GM18498 (cell line): ENCODE data around the gene INTS11.
A peak's percentile ranks its signal among the peaks of the same experiment; 100 is the strongest.

ENCODE experiments used
- ATAC-seq: cut with Tn5 transposase; IDR thresholded peaks from one replicate; pipeline ENCODE4 v1.9.1; 2021; ENCODE audit warnings: mild to moderate bottlenecking, moderate library complexity; ENCODE audit not compliant: unreplicated experiment

The INTS11 gene

DNA sequence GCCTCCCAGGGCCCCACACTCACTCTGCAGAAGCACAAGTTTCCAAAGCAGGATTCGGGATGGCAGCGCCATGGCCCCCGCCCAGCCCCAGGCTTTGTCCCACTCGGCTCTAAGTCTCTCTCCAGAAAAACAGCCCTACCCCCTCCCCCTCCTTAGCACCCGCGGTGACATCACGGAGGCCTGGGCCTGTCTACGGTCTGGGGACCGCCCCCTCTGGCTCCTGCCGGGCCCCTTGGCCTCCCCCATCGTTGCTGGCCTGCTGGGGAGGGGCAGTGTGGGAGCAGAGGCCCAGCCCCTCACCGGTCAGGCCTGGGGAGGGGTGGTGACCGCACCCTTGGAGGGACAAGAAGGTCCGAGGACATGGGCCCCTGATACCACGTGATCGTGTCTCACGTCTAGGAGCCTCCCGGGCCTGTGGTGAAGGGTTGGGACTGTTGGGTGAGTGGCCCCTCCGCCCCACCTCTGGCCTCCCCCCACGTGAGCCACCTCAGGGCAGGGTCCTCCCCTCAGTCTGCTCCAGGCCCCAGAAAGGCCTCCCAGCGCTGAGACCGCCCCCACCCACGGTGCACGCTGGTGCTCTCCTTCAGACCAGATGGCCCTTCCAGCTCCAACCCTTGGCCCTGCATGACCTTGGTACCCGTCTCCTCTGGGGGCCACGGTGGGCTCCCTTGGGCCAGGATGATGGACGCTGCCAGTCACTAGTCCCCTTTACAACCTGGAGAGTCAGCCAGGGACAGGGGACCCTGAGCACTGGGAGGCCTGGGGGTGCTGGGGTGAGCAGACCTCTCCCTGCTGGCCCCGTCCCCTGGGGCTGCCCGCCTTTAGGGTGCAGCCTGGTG lies 34.2 kb upstream of the INTS11 start, which contains the start of gene MXRA8:
Gene MXRA8 (minus strand): TSS at position 123 of the 839 bp plus-strand sequence. CDS start 51 bp downstream, at position 72.
- ATAC-seq = no peak

GRCh38 chr1:1357871-1358432 lies 33.5 kb upstream of the INTS11 start:
- ATAC-seq = no peak

DNA sequence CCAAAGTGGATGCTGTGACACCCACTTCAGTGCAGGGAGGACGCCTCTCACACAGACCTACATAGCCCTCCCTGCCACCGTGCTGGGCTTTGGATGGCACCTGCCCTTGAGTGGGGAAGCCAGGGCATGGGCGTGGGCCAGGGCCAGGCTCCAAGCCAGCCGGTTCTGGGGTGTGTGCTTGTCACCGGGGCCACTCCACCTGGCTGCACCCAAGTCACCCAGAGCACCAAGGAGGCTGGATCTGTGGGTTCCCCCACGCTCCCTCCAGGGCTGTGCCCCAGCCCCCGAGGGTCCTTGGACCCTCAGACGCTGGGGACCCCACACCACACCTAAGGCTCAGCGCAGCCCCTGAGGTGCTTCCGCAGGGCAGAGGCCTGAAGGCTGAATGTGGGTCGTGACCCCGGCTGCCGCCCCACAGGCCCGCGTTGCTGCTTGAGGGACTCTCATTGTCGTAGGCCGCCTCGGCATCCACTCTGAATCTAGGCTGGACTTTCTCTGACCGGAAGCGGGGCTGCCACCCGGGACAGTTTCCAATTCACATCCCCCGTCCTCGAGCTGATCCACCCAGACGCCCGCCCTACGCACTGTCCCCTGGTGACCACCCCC lies 32.4 kb upstream of the INTS11 start:
- ATAC-seq = no peak

DNA sequence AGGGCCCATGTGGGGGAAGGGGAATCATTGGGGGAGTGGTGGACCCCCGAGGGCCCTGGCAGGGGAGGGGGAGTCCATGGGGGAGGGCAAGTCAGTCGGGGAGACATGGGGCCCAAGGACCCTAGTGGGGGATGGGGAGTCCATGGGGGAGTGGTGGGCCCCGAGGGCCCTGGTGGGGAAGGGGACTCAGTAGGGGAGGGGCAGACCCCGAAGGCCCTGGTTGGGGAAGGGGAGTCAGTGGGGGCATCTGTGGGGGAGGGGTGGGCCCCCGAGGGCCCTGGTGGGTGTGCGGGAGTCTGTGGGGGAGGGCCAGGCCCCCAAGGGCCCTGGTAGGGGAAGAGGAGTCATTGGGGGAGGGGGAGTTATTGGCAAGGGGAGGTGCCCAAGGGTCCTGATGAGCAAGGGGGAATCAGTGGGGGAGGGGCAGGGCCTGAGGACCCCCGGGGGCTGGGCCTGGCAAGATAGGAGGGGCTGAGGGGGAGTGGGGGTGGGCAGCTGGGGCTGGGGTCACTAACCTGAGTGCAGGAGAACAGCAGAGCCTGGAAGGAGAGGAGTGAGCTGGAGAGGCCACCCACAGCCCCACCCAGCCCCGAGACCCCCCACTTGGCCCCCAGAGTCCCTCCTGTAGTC lies 31.8 kb upstream of the INTS11 start:
- no peak for ATAC-seq

GRCh38 chr1:1355416-1355815 lies 31.0 kb upstream of the INTS11 start:
- ATAC-seq = no peak

GRCh38 chr1:1354271-1355247 lies 30.1 kb upstream of the INTS11 start:
- no peak for ATAC-seq

GRCh38 chr1:1353389-1354151 lies 29.1 kb upstream of the INTS11 start:
- ATAC-seq = no peak

DNA sequence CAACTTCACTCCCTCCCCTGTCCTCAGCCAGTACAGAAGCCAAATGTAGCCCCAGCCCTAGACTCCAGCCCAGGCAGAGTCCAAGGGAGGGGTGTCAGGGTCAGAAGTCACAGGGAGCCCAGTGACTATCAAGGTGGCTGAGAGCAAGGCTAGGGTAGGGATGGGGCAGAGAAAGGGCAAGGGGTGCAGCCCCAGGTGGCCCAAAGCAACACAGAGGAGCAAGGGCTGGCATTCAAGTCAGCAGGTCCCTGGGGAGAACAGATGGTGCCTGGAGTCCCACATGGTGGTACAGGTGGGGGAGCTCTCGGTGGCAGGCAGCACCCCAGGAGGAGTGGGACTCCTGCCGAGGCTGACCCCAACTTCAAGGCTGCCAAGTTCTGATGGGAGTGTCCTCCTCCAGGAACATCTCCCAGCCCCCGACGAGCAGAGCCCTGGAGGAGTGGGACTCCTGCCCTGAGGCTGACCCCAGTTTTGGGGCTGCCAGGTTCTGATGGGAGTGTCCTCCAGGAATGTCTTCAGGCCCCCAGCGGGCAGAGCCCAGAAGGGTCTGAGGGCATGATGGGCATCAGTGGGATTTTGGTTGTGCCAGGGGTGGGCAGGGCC lies 28.4 kb upstream of the INTS11 start:
- no peak for ATAC-seq

- no peak for ATAC-seq
Observed at GRCh38 chr1:1351511-1352427, 27.3 kb upstream of the INTS11 start.

DNA sequence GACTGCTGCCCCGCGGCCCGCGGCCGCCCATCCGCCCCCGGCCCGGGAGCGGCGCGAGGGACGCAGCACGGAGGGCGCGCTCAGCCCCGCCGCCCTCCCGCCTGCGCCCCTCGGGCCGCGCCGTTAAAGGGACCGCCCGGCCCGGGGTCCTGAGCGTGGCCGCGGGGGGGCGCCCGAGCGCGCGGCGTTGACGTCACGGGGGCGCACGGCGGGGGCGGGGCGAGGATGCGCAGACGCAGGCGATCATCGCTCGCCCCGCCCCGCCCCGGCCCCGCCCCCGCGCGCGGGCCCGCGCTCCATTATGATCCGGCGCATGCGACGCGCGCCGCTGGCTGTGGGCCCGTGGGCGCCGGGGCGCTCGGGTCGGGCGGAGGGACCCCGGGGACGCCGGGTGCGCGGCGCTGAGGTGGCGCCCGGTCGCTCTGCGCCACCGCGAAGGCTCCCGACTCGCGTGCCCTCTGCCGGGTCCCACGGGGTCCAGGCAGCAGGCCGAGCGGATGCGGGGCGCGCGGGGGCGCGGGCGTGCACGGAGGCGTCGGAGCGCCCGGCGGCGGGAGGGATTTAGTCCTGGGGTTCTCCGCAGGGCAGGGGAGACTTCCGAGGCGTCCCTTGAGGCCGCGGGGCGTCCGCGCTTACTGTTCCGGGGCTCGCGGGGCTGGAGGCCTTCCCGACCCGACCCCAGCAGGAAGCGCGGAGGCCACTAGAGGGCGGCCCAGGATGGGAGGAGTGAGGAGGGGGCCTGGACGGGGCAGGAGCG lies 25.0 kb upstream of the INTS11 start, which contains the start of gene DVL1:
Gene DVL1 (minus strand): TSS at position 163 of the 757 bp plus-strand sequence. CDS start 353 bp downstream, outside the sequence.
- ATAC-seq = peak; percentile 75

GRCh38 chr1:1348420-1349255 lies 24.2 kb upstream of the INTS11 start:
- peak; percentile 36 for ATAC-seq

DNA sequence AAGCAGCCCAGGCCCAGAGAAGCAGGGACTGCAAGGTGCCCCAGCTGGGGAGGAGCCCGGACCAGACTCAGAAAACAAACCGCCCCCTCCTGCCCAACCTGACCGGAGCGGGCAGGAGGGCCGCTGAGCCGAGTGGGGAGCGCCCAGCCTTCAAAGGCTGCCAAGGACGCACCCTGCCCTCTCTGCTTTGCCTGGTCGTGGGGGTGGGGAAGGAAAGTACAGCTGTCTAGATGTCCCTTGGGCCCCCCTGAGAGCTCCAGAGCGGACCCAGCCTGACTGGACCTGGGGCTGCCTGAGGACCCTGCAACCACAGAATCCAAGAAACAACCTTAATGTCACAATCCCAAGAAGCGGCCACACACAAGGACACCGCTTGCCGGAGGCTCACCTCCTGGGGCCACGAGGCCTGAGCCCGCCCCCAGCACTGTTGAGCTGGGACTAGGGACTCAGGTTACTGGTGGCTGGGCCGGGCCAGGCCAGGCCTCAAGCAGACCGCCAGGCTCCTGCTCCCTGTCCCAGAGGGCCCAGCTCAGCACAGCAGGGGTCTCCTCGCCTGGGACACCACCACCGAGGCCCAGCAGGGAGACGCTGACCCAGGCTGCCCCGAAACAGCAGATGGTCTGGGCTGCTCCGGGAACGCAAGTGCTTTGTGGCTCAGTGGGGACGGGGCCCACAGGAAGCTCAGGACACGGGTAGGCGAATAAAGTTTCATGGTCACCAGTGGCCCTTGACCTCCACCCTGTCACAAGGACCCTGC lies 23.4 kb upstream of the INTS11 start:
- ATAC-seq = no peak

DNA sequence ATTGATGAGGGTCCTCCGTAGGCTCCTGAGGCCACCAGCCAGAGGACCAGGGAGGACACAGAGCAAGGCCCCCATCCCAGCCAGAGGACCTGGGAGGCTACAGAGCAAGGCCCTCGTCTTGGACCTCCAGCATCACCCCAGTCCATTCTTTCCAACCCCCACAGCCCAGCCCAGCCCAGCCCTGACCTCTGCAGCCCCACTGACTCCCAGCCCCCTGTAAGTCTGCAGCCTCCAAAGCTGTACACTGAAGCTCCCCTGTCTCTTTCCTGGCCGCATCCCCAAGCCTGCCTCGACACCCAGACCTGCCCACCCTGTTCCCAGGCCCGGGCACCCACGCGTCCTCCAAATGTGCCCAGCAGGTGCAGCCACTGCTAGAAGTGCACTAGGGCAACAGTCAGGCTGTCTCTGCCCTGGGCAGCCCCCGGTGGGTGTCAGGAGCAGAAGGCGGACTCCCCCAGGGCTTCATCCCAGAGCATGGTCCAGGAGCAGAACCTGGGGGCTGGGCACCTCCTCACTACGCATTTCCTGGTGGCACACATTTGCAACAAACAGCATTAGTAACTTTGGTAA lies 22.7 kb upstream of the INTS11 start:
- ATAC-seq = no peak

- no peak for ATAC-seq
Observed at GRCh38 chr1:1346501-1346890, 22.0 kb upstream of the INTS11 start.

GRCh38 chr1:1345860-1346500 lies 21.5 kb upstream of the INTS11 start:
- no peak for ATAC-seq
